NCI-H128 (cell line): Measurements from ENCODE around the gene SEMA3F.
A peak's percentile ranks its signal among the peaks of the same experiment; 100 is the strongest.
"Not testable (repeated sequence)": the region's sequence is repeated elsewhere in the genome, so short reads cannot be mapped to it uniquely, and the experiment has no call there.

Experiments used
- DNase-seq: peaks from one replicate; lab custom pipeline; 2025; ENCODE audit not compliant: unreplicated experiment; lab: John Stamatoyannopoulos, UW

Gene SEMA3F

DNA sequence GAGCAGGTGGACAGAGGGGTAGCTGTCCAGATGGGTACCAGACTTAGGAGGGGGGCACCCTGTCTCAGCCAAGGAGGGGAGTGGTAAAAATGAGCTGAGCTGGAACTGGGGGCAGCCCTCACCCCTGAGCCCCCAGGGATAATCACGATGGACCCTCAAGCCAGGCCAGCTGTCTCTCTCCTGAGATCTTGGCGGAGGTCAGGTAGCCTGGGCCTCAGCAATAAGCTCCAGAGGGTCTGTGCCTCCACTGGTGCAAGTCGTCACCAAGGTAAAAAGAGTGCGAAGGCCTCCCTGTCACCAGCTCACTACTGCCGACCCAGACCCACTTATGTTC lies 55.0 kb downstream of the SEMA3F start:
- no peak for DNase-seq

DNA sequence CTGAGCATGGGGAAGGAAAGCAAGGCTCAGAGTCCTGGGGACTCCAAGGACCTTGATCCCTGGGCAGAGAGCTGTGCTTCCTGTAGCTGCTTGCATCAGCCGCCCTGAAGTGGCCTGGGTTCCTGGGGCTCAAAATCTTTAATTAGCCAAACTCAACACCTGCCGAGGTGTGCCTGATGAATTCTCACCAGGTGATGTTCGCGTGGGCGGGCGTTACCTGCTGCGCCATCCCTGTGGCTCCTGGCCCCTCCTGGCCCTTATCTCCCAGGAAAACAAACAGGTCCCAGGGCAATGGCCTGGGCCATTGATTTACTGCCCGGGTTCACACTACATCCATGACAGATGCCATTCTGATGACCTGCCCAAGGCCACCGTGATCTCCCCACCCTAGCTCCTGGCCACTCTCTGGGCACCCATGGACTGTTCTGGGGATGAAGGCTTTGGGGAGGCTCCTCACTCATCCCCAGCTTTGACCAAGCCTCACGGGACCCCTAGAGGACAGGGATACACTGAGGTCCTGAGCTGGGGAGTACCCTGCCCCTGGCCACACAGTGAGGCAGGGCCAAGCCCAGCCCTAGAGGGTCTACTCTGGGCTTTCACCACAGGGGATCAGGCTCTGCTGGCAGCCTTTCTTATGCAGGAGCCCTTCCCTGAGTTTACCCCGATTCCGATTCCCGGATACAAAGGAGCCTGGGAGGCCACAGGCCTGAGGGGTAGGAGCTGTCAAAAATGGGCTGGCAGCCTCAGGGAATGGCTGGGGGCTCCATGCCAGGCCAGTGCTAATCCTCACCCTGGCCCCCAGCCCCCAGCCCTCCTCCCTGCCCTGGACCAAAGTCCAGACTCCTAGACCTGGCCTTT lies 55.6 kb downstream of the SEMA3F start:
- no peak for DNase-seq

DNA sequence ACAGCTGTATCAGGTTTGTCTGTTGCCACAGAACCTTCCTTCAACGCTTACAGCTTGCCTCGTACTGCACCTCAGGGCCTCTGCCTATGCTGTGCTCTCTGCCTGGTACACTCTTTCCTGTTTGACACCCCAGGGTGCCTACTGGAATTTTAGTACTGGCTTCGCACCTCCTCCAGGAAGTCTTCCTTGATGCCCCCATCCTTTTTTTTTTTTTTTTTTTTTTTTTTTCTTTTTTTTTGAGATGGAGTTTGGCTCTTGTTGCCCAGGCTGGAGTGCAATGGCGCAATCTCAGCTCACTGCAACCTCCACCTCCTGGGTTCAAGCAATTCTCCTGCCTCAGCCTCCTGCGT lies 56.2 kb downstream of the SEMA3F start:
- not testable (repeated sequence) for DNase-seq

DNA sequence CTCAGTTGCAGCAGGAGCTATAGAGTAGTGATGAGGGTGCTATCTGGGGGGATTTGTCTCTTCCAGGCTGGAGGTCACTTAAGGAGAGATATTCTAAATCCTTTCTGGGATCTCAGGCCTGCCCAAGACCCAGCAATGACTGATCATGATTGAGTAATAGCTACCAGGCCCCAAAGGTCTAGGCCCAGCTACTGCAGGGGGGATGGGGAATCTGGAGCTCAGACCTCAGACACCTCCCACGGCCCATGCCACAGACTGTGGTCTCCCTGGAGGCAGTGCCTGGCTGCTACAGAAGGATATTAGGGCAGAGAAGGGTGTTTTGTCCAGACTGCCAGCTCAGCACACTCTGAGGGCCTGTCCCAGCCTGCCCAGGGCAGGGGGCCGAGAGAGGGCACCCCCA lies 56.8 kb downstream of the SEMA3F start:
- no peak for DNase-seq

DNA sequence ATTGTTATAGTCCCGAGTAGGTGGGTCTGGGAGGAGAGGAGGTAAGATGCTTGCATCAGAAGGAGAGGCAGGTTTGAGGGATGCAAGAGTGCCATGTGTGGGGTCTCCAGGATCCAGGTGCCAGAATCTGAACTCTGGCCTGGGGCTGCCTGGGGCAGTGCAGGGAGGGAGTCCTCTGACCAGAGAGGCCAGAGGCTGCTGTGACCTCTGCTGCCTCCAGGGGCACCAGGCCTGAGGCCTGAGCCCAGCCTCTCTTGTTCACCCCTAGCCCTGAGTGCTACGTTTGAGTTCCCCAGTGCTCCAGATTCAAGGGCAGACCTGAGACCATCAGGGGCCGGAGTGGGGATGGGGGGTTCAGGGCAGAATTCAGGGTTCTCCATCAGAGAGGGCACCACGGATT lies 57.4 kb downstream of the SEMA3F start:
- DNase-seq, result no peak

DNA sequence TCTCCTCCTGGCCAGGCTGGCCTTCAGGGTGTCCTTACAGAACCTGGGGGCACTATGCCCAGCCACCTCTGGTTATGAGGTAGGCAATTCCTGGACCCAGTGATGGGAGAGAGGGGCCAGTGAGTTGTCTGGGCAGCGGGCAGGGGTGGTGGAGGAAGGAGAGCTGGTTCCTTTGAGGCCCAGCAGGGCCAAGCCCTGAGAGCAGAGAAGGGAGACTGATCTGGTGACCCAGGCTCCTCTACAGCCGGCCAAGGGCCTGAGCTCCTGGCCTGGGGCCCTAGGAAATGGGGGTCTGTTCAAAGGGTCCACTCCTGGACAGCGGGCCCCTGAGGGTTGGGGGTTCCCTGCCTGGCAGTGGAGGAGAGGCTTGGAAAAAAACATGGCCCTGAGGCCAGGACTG lies 57.8 kb downstream of the SEMA3F start:
- no peak for DNase-seq

DNA sequence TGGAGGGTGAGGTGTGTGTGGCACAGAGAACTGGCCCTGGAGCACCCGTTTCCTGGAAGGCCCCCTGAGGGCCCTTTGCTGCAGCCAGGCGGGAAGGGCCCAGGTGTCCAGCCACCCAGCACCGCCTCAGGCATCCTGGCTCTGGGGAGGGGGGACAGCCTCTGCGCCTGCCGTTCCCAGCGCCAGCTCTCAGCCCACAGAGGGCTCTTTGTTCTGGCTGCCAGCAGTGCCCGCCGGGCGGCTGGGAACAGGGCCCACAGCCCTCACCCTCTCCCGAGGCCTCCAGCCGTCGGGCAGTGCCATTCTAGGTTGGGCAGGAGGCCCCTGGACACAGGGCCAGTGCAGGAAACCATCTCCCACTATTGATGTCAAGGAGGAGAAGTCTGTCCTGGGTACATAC lies 58.2 kb downstream of the SEMA3F start:
- no peak for DNase-seq

DNA sequence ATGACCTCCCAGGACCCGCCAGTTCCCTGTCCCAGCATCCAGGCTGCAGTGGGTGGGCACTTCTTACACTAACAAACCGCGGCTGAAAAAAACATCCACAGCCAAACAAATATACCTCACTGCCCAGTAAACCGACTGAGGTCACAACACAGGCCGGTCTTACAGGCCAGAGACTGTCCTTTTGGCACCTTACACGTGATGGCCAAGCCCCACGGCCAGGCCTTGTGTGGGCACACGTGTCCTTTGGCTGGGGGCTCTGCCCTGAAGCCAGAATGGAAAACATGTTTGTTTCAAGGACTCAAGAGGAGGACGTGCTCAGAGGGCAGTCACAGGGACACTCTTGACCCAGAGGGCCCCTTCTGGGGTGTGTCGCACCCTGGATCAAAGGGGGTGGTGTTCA lies 59.7 kb downstream of the SEMA3F start:
- DNase-seq, result no peak

DNA sequence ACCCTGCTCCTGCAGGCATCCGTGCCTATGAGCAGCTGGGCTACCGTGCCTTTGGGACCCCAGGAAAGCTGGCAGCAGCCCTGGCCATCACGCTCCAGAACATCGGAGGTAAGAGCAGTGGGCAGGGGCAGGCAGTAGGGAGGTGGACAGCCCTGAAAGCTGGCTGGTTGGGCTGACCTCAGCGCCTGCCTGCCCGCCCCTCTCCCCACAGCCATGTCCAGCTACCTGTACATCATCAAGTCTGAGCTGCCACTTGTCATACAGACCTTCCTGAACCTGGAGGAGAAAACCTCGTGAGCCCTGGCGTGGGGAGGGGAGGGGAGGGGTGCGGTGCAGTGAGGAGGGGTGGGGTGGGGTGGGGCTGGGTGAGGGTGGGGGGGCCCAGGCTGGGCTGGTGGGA lies 60.4 kb downstream of the SEMA3F start:
- no peak for DNase-seq

DNA sequence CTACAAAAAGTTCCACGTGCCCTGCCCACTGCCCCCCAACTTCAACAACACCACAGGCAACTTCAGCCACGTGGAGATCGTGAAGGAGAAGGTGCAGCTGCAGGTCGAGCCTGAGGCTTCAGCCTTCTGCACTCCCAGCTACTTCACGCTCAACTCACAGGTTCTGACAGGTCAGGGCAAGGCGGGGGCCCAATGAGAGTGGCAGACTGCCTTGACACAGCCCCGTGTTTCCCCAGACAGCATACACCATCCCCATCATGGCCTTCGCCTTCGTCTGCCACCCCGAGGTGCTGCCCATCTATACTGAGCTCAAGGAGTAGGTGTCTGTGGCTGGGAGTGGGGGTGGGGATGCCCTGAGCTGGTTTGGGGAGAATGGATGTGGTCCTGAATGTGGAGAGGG lies 62.6 kb downstream of the SEMA3F start:
- no peak for DNase-seq

DNA sequence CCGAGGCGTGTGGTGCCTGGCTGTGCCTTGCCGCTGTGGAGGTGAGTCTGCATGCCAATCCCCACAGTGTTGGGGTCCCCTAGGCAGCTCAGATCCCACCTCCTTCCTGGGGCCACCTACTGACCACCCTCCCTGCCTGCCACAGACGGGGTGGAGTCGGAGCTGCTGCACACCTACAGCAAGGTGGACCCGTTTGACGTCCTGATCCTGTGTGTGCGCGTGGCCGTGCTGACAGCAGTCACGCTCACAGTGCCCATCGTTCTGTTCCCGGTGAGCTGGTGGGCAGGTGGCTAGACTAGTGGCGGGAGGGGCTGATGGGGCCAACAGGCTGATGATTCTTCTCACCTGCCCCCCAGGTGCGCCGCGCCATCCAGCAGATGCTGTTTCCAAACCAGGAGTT lies 63.3 kb downstream of the SEMA3F start:
- no peak for DNase-seq

DNA sequence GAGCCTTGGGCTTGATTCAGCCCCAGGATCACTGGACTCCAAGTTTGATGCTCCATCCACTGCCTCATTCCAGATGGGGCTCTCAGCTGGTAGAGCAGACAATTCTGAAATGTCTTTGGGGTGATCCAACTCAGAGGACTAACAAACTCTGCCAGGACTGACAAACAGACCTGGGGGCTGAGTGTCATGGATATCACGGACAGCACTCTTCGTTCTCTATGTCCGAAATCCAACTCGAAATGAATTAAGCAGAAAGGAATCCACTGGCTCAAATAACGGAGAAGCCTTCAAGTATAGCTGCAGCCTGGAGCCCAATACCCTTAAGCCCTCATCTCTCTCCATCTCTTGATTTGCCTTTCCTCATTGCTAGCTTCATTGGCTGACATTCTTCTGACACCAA lies 64.2 kb downstream of the SEMA3F start:
- DNase-seq, result no peak

DNA sequence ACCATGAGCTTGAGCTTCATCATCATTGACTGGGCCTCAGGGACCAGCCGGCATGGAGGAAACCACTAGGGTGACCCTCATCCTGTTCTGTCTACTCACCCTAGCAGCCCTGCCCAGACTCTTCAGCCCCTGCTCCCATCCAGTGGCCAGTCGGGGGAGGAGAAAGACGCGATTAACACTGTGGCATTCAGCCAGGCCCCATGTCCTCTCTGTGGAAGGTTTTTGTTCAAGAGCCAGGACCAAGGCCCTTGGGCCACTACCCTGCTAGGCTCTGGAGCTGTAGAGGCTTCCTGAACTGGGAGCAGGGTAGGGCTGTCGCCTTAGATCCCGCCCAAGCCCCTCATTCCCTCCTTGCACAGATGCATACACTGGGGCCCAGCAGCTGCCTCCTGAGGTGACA lies 65.0 kb downstream of the SEMA3F start:
- no peak for DNase-seq

DNA sequence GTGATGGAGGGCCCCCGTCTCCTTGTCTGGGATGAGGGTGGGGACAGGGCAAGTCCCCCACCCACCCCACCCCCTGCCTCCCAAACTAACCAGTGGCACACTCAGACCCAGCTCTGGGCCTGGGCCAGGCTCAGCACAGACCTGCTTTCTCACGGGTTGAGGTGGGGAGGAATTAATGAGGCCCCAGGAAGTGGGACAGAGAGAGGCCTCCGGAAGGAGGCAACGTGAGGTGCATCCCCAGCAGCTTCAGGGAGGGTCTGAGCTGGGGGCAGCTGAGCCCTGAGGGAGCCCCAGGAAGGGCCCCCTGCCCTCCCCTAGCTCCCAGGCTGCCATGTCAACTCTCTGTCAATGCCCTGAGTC lies 65.9 kb downstream of the SEMA3F start:
- no peak for DNase-seq

DNA sequence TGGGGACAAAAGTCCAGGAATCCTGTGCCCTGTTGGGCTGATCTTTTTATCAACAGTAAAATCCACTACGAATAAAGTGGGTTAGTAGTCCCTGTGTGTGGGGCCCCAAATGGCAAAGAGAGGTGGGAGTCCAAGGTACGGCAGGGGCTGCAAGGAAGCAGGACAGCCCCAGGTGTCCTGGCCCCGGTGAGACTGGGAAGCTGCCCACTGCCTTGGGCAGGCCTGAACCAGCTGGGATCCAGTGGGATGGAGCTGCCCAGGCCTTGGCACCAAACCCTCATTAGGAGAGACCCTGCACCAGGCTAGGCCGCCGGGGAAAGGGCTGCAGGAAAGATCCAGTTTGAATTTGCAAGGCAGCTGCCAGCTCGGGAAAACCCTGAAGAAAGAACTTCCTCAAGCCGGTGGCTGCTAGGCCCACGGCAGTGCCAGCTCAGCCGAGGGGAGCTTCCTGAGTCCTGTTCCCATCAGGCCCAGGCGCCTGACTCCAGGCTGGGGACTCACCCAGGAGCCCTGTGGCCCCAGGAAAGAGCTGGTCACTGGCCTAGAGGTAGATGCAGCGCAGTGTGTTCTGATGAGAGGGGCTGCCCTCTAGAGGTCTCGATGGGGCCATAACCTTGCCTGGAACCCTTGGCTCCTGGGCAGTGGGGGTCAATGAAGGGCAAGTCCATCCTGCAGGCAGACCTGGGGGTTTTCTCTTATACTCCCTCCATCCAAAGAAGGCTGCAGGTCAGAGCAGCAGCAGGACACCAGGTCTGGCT lies 66.5 kb downstream of the SEMA3F start:
- DNase-seq, result no peak

DNA sequence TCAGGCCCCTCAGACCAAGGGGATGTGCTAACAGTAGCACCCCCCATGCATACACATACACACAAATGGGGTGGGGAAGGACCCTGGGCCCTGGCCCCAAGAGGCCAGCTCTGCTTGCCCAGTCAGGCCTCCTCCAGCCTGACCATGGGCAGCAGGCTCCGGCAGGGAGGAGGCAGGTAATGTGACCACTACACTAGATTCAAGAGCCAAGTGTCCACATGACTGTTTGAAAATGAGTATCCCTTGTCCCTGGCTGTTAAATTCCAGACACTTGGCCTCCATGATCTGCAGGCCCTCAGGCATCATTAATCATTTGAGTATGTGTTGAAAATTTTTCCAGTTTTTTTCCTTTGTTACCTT lies 67.0 kb downstream of the SEMA3F start:
- no peak for DNase-seq

DNA sequence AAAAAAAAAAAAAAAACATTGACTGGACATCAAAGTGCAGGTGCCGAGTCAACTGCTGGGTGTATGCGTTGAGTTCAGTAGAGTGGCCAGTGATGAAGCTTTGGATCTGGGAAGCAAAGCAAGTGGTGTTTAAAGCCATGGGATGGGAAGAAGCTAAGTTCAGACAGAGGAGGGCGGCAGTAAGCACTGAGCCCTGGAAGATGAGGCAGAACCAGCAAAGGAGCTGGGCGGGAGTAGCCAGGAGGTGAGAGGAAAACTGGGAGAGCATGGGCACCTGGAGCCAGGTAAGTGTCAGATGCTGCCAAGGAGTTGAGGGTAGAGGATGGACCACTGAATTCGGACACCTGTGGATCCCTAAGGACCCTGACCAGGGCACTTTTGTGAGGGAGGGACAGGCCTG lies 69.5 kb downstream of the SEMA3F start:
- no peak for DNase-seq

DNA sequence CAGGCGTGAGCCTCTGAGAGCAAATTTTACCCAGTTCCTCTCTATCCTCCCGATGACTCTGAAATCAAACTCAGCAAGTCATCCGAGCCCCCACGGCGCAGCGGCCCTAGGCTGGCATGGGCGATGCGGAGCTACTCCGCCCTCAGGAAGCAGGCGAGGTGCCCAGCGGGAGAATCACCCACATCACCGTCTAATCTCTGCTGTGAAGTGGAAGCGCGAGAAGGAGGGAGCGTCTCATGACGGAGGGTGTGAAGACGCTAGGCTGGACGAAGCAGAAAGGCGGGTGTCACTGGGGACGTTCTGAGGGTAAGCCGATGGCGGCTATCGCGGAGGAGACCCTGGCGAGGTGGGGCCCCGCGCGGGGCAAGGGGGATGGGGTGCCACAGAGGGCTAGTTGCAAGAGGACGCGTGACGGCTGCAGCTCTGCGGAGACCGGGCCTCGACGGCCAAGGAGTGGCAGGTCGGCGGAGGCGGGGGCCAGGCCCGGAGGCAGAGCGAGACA lies 71.8 kb downstream of the SEMA3F start:
- DNase-seq, result no peak

DNA sequence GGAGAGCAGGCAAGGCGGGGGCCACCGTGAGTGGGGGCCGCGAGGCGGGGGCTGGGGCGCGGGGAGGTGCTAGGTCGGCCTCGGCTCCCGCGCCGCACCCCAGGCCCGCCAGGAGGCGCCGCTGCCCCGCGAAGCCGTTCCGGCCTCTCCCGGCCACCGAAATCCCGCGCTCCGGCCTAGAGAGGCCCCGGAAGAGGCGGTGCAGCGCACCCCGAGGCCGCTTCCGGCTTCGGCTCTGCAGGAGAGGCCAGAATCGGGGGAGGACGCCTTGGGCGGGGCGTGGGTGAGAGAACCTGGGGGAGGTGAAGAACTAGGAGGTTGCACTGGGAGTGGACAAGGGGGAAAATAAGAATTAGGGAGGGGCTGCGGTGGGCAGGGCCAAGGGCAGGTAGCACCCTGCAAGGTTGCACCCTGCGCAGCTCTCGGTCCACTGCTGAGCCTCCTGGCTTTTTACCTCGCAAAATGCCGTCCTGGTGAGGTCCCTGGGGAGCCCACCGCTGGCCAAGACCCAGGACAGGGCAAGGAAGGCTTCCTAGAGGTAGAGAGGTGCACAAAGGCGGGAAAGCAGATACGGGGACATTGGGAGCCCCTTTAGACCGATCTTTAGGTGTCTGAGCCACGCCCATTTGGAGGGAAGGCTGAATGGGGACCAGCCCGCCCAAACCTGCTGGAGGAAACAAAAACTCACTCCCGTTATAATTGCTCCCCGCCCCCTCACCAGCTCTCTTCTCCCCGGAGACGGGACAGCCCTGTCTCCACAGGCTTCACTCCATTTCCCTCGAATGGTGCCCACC lies 72.5 kb downstream of the SEMA3F start:
- DNase-seq, result peak; percentile 90

DNA sequence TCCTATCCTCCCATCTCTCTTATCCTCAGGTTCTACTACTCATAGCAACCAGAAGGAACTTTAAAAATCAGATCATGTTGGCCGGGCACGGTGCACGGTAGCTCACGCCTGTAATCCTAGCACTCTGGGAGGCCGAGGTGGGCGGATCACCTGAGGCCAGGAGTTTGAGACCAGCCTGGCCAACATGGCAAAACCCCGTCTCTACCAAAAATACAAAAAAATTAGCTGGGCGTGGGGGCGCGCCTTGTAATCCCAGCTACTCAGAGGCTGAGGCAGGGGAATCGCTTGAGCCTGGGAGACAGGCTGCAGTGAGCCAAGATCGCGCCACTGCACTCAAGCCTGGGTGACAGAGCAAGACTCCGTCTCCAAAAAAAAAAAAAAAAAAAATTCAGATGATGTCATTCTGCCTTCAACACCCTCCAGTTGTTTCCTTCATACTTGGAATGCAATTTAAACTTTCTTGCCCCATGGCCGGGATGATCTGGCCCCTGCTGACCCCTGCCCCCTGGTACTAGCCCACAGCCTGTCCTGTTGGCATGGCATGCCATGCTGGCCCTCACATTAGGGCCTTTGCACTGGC lies 73.2 kb downstream of the SEMA3F start:
- DNase-seq, result not testable (repeated sequence)

DNA sequence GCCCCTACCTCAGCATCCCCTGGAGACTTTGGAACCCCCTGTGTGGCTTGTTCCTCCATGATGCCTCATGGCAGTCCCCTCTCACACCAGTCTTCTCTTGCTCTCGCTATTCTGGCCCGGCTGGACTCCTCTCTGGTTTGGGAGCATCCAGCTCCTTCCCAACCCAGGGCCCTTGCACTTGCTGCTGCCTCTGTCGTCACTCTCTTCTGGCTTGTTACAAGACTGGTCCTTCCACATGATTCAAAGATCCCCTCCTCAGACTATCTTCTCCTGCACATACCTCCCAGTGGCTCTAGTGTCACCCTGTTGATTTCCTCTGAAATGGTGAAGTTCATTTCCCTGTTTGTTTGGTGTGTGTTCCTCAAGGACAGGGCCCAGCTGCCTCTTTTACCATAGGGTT lies 74.4 kb downstream of the SEMA3F start:
- no peak for DNase-seq
